HG02852 (cell line): Measurements from ENCODE around the gene ENO2.

Experiments used
- ATAC-seq: cut with Tn5 transposase; IDR thresholded peaks from one replicate; pipeline ENCODE4 v1.9.1; 2021; ENCODE audit warnings: mild to moderate bottlenecking, moderate library complexity; ENCODE audit not compliant: unreplicated experiment

Gene ENO2

GRCh38 chr12:6912164-6912935 lies 2.0 kb upstream of the ENO2 start:
- no peak for ATAC-seq

- no peak for ATAC-seq
These were observed 788 bp downstream of the ENO2 start for GRCh38 chr12:6914947-6915788.

GRCh38 chr12:6915789-6916285 lies 1.5 kb downstream of the ENO2 start:
- no peak for ATAC-seq

- no peak for ATAC-seq
These were observed 2.2 kb downstream of the ENO2 start for GRCh38 chr12:6916426-6917200.

GRCh38 chr12:6917491-6918231 lies 3.3 kb downstream of the ENO2 start:
- ATAC-seq, result no peak

GRCh38 chr12:6919588-6919987 lies 5.2 kb downstream of the ENO2 start:
- ATAC-seq, result no peak

GRCh38 chr12:6921539-6921938 lies 7.2 kb downstream of the ENO2 start:
- ATAC-seq, result no peak

- no peak for ATAC-seq
These were observed 7.9 kb downstream of the ENO2 start for GRCh38 chr12:6921996-6922946.

GRCh38 chr12:6923003-6923732 lies 8.8 kb downstream of the ENO2 start:
- ATAC-seq, result no peak

GRCh38 chr12:6923851-6924250 lies 9.5 kb downstream of the ENO2 start:
- ATAC-seq, result no peak

- ATAC-seq, result no peak
These were observed 10.8 kb downstream of the ENO2 start for GRCh38 chr12:6925239-6925539.

- ATAC-seq, result no peak
These were observed 11.3 kb downstream of the ENO2 start for GRCh38 chr12:6925540-6926279.

GRCh38 chr12:6927379-6928021 lies 13.1 kb downstream of the ENO2 start, which contains the start of gene ATN1:
Gene ATN1 (plus strand): TSS chr12:6927959. CDS start chr12:6934002, 6,043 bp downstream.
- no peak for ATAC-seq

- no peak for ATAC-seq
These were observed 13.8 kb downstream of the ENO2 start for GRCh38 chr12:6928022-6928702.

- ATAC-seq, result no peak
These were observed 14.5 kb downstream of the ENO2 start for GRCh38 chr12:6928703-6929407.
